ENCODE results near the gene CA5A. TPM values are rescaled to one million over a fixed set of nuclear protein-coding genes. Genes with fewer than 3 reads are reported as not detected.
"Not testable (repeated sequence)": the region's sequence is repeated elsewhere in the genome, so short reads cannot be mapped to it uniquely, and the experiment has no call there.

The CA5A gene
- total and polyA plus RNA-seq, 2 of the 13 experiments (the other 11 are each of a cell fraction or from before 2014, with no cell fraction given), result 66.8 to 106 TPM

- peak; percentile 86 for TF ChIP-seq POGK (CRISPR knock-in tag; conservative IDR thresholded peaks at IDR 0.05)
- TF ChIP-seq ZNF629 (CRISPR knock-in tag; conservative IDR thresholded peaks at IDR 0.05), result peak; percentile 39
- TF ChIP-seq JUN (CRISPR knock-in tag; IDR thresholded peaks at IDR 0.05), result peak; percentile 98
- peak; percentile 97 for TF ChIP-seq ZBTB26 (CRISPR knock-in tag; IDR thresholded peaks at IDR 0.05; ENCODE audit: borderline replicate concordance)
- peak; percentile 87 for TF ChIP-seq ESRRA (CRISPR knock-in tag; IDR thresholded peaks at IDR 0.05; ENCODE audit: low read depth)
- TF ChIP-seq HIVEP1 (CRISPR knock-in tag; IDR thresholded peaks at IDR 0.05), result peak; percentile 99
- peak; percentile 92 for TF ChIP-seq RERE (CRISPR knock-in tag; IDR thresholded peaks at IDR 0.05; ENCODE audit: low read depth)
- peak; percentile 89 for TF ChIP-seq ZNF430 (CRISPR knock-in tag; IDR thresholded peaks at IDR 0.05)
- TF ChIP-seq HMGXB4 (CRISPR knock-in tag; IDR thresholded peaks at IDR 0.05; ENCODE audit: borderline replicate concordance in 1 of 2, low read depth in 1 of 2), result peak; percentile 69 to 71; a peak in 3 of 4 replicates
- not testable (repeated sequence) for TF ChIP-seq NONO (IDR thresholded peaks at IDR 0.05)
- peak; percentile 89 for TF ChIP-seq NONO (CRISPR knock-in tag; conservative IDR thresholded peaks at IDR 0.05)
- peak; percentile 71; the same call in 1 of the 2 replicates for TF ChIP-seq EEA1 (CRISPR knock-in tag; IDR thresholded peaks at IDR 0.05; ENCODE audit: borderline replicate concordance)
- TF ChIP-seq ZSCAN9 (CRISPR knock-in tag; IDR thresholded peaks at IDR 0.05; ENCODE audit: borderline replicate concordance), result peak; percentile 89
- peak; percentile 90 for TF ChIP-seq RXRB (CRISPR knock-in tag; IDR thresholded peaks at IDR 0.05; ENCODE audit: borderline replicate concordance)
- peak; percentile 92 for TF ChIP-seq CSRNP1 (CRISPR knock-in tag; IDR thresholded peaks at IDR 0.05)
- peak; percentile 90 for TF ChIP-seq HOXA3 (CRISPR knock-in tag; IDR thresholded peaks at IDR 0.05)
Observed at GRCh38 chr16:87870418-87871291, 65.7 kb downstream of the CA5A start (continued).
